Subcutaneous abdominal adipose tissue (tissue), 5 donors: Measurements from ENCODE around the gene SAXO1.

Experiments
- H3K27ac ChIP-seq: one replicate; pipeline ENCODE4 v1.7.0; 2013; ENCODE audit warnings: low read depth, mild to moderate bottlenecking, inconsistent platforms, low read length, moderate library complexity
- H3K27me3 ChIP-seq, 5 donors: one replicate each; pipeline ENCODE4 v1.7.0; 2013; ENCODE audit warnings: low read length in 5 of 5, inconsistent platforms in 1 of 5; ENCODE audit not compliant: control insufficient read depth in 5 of 5, insufficient read depth in 4 of 5
- H3K36me3 ChIP-seq, 5 donors: one replicate each; pipeline ENCODE4 v1.7.0; 2013; ENCODE audit warnings: low read length in 5 of 5; ENCODE audit not compliant: control insufficient read depth in 5 of 5, insufficient read depth in 5 of 5
- H3K4me1 ChIP-seq, 5 donors: one replicate each; pipeline ENCODE4 v1.7.0; 2013; ENCODE audit warnings: low read length in 5 of 5, mild to moderate bottlenecking in 3 of 5, moderate library complexity in 1 of 5; ENCODE audit not compliant: control insufficient read depth in 5 of 5, insufficient read depth in 5 of 5
- H3K4me3 ChIP-seq, 5 donors: one replicate each; pipeline ENCODE4 v1.7.0; 2013; ENCODE audit warnings: low read length in 5 of 5, low read depth in 1 of 5
- H3K9ac ChIP-seq, 5 donors: one replicate each; pipeline ENCODE4 v1.7.0; 2013; ENCODE audit warnings: low read length in 5 of 5, mild to moderate bottlenecking in 4 of 5, moderate library complexity in 3 of 5
- H3K9me3 ChIP-seq, 5 donors: one replicate each; pipeline ENCODE4 v1.7.0; 2013; ENCODE audit warnings: low read length in 5 of 5; ENCODE audit not compliant: control insufficient read depth in 5 of 5
- donor health status: healthy.
- donor health status: healthy.
- donor health status: healthy.
- donor health status: healthy.
- donor health status: healthy.

The SAXO1 gene

GRCh38 chr9:18976221-18976708, 56.7 kb downstream of the SAXO1 start:
- Histone ChIP-seq H3K4me1 (peaks cover 0 to 14% (median 12%) of the 10 kb centered on the region in 5 donors), H3K9ac (no peak overlapping the region), H3K4me3 (peak overlapping the region; percentile 8 to 39 (median 31)), H3K36me3 (no peaks in the 10 kb centered on the region), H3K27ac (no peak overlapping the region), H3K27me3 (no peaks in the 10 kb centered on the region), H3K9me3 (no peaks in the 10 kb centered on the region)

GRCh38 chr9:18973348-18973747, 59.7 kb downstream of the SAXO1 start:
- no peak overlapping the region for H3K4me3 ChIP-seq
- no peaks in the 10 kb centered on the region for H3K9me3 ChIP-seq
- H3K4me1 ChIP-seq: peaks cover 0 to 10% (median 7%) of the 10 kb centered on the region in 5 donors
- H3K36me3 ChIP-seq: no peaks in the 10 kb centered on the region
- peaks cover 0 to 3% (median 0%) of the 10 kb centered on the region in 5 donors for H3K27me3 ChIP-seq
- H3K27ac ChIP-seq: no peak overlapping the region
- no peak overlapping the region for H3K9ac ChIP-seq

- Histone ChIP-seq H3K9ac (no peak overlapping the region), H3K9me3 (no peaks in the 10 kb centered on the region), H3K4me3 (no peak overlapping the region), H3K36me3 (no peaks in the 10 kb centered on the region), H3K27me3 (peaks cover 0 to 3% (median 0%) of the 10 kb centered on the region in 5 donors), H3K4me1 (peaks cover 0 to 10% (median 7%) of the 10 kb centered on the region in 5 donors), H3K27ac (no peak overlapping the region)
These were observed 60.3 kb downstream of the SAXO1 start for GRCh38 chr9:18972675-18973074.

- H3K27me3 ChIP-seq: peaks cover 0 to 3% (median 0%) of the 10 kb centered on the region in 5 donors
These were observed 61.1 kb downstream of the SAXO1 start for GRCh38 chr9:18971909-18972308.

GRCh38 chr9:18971404-18971803, 61.6 kb downstream of the SAXO1 start:
- Histone ChIP-seq H3K9ac (no peak overlapping the region), H3K27ac (no peak overlapping the region), H3K4me3 (no peak overlapping the region), H3K27me3 (peaks cover 0 to 3% (median 0%) of the 10 kb centered on the region in 5 donors), H3K9me3 (no peaks in the 10 kb centered on the region), H3K36me3 (no peaks in the 10 kb centered on the region), H3K4me1 (peaks cover 0 to 6% (median 4%) of the 10 kb centered on the region in 5 donors)

More at GRCh38 chr9:18971909-18972308, 61.1 kb downstream of the SAXO1 start:
- Histone ChIP-seq H3K36me3 (no peaks in the 10 kb centered on the region), H3K4me3 (no peak overlapping the region), H3K9me3 (no peaks in the 10 kb centered on the region), H3K9ac (no peak overlapping the region), H3K4me1 (peaks cover 0 to 10% (median 7%) of the 10 kb centered on the region in 5 donors), H3K27ac (no peak overlapping the region)

- H3K27ac ChIP-seq: no peak overlapping the region
- peaks cover 0 to 3% (median 0%) of the 10 kb centered on the region in 5 donors for H3K27me3 ChIP-seq
- H3K9me3 ChIP-seq: no peaks in the 10 kb centered on the region
- no peak overlapping the region for H3K4me3 ChIP-seq
- H3K9ac ChIP-seq: no peak overlapping the region
- H3K4me1 ChIP-seq: no peaks in the 10 kb centered on the region
- H3K36me3 ChIP-seq: no peaks in the 10 kb centered on the region
These were observed 62.6 kb downstream of the SAXO1 start for GRCh38 chr9:18970393-18970792.

- Histone ChIP-seq H3K4me3 (no peak overlapping the region), H3K4me1 (no peaks in the 10 kb centered on the region), H3K36me3 (no peaks in the 10 kb centered on the region), H3K27me3 (peaks cover 0 to 3% (median 0%) of the 10 kb centered on the region in 5 donors), H3K9ac (no peak overlapping the region), H3K9me3 (peaks cover 0 to 2% (median 0%) of the 10 kb centered on the region in 5 donors), H3K27ac (no peak overlapping the region)
These were observed 63.9 kb downstream of the SAXO1 start for GRCh38 chr9:18969128-18969527.

GRCh38 chr9:18955626-18956025, 77.4 kb downstream of the SAXO1 start:
- H3K9ac ChIP-seq: no peak overlapping the region
- no peak overlapping the region for H3K4me3 ChIP-seq
- no peaks in the 10 kb centered on the region for H3K27me3 ChIP-seq
- no peaks in the 10 kb centered on the region for H3K36me3 ChIP-seq
- no peak overlapping the region for H3K27ac ChIP-seq
- no peaks in the 10 kb centered on the region for H3K4me1 ChIP-seq
- no peaks in the 10 kb centered on the region for H3K9me3 ChIP-seq

GRCh38 chr9:18951936-18952335, 81.1 kb downstream of the SAXO1 start:
- Histone ChIP-seq H3K27ac (no peak overlapping the region), H3K4me1 (no peaks in the 10 kb centered on the region), H3K4me3 (no peak overlapping the region), H3K27me3 (no peaks in the 10 kb centered on the region), H3K9ac (no peak overlapping the region), H3K36me3 (no peaks in the 10 kb centered on the region), H3K9me3 (no peaks in the 10 kb centered on the region)

GRCh38 chr9:18947892-18948339, 85.1 kb downstream of the SAXO1 start:
- Histone ChIP-seq H3K4me3 (no peak overlapping the region), H3K36me3 (no peaks in the 10 kb centered on the region), H3K27me3 (no peaks in the 10 kb centered on the region), H3K9me3 (no peaks in the 10 kb centered on the region), H3K9ac (no peak overlapping the region), H3K27ac (no peak overlapping the region), H3K4me1 (peaks cover 0 to 3% (median 0%) of the 10 kb centered on the region in 5 donors)
